HG03108 (cell line): ENCODE results near the gene C3orf52.
"Not testable (repeated sequence)": the region's sequence is repeated elsewhere in the genome, so short reads cannot be mapped to it uniquely, and the experiment has no call there.

ENCODE experiments used
- ATAC-seq: cut with Tn5 transposase; IDR thresholded peaks from one replicate; pipeline ENCODE4 v1.9.1; 2021; ENCODE audit warnings: moderate library complexity; ENCODE audit not compliant: unreplicated experiment

C3orf52 gene, protein sequence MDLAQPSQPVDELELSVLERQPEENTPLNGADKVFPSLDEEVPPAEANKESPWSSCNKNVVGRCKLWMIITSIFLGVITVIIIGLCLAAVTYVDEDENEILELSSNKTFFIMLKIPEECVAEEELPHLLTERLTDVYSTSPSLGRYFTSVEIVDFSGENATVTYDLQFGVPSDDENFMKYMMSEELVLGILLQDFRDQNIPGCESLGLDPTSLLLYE

DNA sequence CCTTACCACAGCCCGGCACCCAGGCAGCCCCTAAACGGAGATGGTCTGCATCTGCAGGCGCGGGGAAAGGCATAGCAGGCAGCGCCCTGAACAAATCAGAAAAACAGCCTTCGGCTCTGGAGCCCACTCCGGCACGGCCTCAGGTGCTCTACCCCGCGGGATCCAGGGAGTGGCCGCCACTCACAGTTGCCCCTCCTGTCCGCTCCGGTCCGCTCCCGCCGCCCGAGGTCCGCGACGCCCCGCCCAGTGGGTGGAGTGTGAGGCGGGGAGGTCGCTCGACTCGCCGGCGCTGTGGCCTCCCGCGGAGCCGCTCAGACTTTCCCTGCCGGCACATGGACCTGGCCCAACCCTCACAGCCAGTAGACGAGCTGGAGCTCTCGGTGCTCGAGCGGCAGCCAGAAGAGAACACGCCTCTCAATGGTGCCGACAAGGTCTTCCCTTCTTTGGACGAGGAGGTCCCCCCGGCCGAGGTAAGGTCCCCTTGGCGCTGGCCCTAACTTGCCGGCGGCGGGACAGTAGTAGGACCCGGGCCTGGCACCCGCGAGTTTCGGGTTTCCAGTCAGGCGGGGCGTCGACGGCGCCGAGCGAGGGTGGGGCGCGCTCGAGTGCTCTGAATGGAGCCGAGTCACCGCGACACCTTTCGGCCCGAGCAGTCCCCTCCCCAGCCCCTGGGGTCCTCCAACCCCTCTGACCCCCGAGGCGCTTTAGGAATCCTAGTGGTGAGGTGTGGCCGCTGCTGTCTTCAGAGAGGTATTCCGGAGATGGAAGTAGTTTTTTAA, at the start of gene C3orf52:
Gene C3orf52 (plus strand): TSS at position 314 of the 779 bp plus-strand sequence. CDS start 19 bp downstream, at position 333.
- peak; percentile 71 for ATAC-seq

DNA sequence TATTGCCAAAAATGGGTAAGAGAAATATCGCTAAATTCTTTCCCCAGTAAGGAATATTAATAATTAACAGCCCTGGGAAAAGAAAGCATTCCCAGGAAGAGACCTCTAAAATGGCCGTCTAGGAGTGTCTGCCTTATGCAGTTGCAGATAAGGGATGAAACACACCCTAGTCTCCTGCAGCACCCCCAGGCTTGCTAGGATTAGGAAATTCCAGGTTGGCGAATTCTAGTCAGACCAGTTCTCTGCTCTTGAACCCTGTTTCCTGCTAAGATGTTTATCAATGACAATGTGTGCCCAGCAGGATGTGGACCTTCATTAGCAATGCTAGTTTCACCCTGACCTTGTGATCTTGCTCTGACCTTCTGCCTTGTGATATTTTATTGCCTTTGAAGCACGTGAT, 49.0 kb upstream of the C3orf52 start:
- not testable (repeated sequence) for ATAC-seq

GRCh38 chr3:112038863-112039262, 47.3 kb upstream of the C3orf52 start:
- ATAC-seq: no peak

DNA sequence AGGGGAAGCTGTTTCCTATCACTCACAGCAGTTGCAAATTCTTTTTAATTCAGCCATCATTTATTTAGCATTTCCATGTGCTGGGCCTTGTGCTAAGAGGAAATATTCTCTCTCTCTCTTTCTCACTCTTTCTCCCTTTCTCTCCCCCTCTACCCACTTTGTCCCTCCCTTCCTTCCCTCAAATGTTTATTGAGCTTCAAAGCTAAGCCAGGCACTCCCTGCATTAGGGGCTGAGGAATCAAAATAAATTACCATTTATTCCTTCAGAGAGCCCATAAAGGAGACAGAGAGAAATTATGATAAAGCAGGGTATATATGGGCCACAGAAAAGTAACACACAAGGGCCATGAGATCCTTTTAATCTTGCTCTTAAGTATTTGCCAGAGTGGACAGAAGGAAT, 44.9 kb upstream of the C3orf52 start:
- ATAC-seq: no peak

DNA sequence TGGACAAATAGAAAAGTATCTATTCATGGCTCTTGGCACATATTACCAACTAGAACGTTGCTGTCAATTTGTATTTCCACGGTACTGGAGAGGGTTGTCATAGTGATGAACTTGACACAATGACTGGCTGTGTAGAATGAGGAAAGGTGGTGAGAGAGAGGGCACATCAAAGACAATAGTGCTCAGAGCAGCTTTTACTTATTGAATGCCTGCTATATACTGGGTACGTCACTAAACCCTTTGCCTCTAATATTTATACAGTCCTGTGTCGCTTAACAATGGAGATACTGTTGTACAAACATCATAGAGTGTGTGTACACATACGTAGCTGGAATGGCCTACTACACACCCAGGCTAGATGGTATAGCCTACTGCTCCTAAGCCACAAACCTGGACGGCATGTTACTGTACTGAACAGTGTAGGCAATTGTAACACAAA, 43.3 kb upstream of the C3orf52 start:
- no peak for ATAC-seq

DNA sequence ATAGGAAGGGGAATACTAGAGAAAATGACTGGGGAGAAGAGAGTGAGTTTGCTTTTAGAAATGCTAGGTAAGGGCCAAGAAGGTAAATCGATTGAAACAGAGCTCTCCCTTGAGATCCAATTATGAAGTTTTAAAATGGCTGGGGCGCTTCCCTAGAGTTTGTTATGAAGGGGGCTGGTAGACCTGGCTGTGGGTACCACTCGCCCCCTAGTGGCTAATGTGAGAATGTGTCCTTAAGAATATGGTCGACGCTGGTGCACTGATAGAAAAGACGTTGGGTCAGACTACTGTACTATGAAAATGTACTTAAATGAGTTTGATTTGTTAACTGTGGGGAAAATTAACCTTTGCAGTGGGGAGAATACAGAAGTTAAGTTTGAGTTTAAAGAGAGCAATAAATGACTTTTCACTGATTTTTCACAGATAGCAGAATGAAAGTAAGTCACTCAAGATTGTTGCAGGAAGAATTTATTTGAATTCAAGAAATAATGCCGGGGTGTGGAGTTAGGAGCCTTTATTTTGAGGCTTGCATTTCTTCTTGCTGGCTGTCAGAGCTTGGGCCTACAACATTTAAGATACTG, 42.5 kb upstream of the C3orf52 start:
- ATAC-seq: peak; percentile 81

DNA sequence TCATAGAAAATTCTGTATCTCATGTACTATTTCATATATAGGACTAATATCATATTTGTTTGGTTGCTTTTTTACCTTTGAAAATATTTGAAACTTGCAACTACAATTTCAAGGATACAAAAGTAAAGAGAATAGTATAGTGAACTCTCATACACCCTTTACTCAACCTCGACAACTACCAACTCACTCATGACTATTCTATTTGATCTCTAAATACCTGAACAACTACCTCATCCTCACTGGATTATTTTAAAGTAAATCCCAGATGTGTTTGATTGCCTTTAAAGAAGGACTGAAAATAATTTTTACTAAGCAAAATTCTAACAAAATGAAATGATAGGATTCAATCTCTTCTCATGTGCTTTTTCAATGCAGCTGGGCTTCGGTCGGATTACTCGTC, 39.6 kb upstream of the C3orf52 start:
- no peak for ATAC-seq

DNA sequence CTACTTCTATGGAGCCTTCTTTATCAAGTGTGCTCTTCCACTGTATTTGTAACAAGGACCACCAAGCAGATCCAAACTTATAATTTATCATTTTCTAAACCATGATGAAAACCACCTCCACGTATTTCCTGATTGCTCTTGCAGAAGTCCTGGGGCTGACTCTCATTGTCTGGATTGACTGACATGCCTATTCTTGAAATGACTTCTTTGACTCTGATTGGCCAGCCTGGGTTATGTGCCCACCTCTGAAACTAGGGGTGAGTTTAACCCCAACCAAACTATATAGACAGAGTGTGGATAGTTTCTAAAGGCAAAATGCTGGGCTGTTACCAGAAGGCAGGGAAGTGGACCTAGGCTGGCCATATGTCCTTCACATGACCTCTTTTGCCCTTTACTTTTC, 38.9 kb upstream of the C3orf52 start:
- no peak for ATAC-seq

DNA sequence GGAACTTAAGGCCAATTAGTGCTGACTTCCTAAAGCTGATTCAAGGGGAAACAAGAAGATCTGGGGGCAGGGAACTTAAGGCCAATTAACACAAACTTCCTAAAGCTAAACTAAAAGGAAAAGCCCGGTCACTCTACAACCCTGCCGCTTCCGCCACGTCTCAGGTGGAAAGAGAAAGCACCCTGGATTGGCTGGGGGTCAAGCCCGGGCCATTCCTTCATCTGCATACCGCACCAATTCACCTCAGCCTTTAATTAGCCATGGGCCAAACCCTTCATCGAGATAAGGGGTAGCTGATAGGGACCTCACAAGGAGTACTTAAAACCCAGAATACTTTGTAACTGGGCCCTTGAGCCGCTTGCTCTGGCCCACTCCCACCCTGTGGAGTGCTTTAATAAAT, 37.3 kb upstream of the C3orf52 start:
- ATAC-seq: no peak

GRCh38 chr3:112053229-112053628, 33.0 kb upstream of the C3orf52 start:
- no peak for ATAC-seq

DNA sequence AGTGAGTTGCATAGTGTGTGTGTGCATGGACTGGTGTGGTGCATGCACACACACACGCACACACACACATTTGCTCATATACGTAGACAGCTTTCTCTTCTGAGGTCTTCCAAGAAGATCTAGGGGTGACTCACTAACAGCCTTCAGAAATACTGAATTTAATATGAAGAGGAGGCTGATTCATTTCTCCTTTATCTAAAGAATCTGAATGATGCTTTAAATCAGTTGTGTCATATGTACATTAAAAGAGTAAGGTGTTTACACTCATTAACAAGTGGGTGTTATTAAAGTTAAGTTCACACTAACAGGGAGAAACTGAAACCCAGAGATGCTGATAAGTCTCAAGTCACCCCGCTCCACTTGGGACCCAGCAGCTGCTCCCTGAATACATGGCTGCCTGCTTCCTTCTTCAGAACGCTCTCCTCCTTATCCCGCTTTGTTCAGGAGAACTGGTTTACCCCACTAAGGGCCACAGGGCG, 29.7 kb upstream of the C3orf52 start:
- no peak for ATAC-seq

- ATAC-seq: no peak
Observed at GRCh38 chr3:112059497-112059896, 26.7 kb upstream of the C3orf52 start.

- ATAC-seq: no peak
Observed at GRCh38 chr3:112061152-112061551, 25.0 kb upstream of the C3orf52 start.

DNA sequence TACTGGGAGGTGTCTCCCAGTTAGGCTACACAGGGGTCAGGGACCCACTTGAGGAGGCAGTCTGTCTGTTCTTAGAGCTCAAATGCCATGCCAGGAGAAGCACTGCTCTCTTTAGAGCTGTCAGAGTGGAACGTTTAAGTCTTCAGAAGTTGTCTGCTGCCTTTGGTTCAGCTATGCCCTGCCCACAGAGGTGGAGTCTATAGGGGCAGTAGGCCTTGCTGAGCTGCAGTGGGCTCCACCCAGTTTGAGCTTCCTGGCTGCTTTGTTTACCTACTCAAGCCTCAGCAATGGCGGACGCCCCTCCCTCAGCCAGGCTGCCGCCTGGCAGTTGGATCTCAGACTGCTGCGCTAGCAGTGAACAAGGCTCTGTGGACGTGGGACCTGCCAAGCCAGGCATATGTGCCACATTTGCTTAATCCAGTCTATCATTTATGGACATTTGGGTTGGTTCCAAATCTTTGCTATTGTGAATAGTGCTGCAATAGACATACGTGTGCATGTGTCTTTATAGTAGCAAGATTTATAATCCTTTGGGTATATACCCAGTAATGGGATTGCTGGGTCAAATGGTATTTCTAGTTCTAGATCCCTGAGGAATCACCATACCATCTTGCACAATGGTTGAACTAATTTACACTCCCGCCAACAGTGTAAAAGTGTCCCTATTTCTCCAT, 13.7 kb upstream of the C3orf52 start:
- not testable (repeated sequence) for ATAC-seq

DNA sequence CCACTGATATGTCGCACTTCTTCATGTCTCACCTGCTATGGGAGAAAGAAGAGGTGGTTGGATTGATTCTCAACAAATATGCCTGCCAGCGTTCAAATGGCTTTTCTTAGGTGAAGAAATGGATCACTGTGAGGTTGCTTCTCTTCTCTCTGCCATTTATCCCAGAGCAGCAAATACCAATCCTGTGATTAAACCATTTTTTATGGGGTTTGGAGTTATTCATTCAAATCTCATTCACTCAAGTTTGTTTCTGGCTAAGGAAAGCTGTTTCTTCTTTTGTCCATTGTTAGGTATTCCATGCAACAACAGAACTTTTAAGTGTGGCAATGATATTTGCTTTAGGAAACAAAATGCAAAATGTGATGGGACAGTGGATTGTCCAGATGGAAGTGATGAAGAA, 12.2 kb upstream of the C3orf52 start:
- no peak for ATAC-seq

DNA sequence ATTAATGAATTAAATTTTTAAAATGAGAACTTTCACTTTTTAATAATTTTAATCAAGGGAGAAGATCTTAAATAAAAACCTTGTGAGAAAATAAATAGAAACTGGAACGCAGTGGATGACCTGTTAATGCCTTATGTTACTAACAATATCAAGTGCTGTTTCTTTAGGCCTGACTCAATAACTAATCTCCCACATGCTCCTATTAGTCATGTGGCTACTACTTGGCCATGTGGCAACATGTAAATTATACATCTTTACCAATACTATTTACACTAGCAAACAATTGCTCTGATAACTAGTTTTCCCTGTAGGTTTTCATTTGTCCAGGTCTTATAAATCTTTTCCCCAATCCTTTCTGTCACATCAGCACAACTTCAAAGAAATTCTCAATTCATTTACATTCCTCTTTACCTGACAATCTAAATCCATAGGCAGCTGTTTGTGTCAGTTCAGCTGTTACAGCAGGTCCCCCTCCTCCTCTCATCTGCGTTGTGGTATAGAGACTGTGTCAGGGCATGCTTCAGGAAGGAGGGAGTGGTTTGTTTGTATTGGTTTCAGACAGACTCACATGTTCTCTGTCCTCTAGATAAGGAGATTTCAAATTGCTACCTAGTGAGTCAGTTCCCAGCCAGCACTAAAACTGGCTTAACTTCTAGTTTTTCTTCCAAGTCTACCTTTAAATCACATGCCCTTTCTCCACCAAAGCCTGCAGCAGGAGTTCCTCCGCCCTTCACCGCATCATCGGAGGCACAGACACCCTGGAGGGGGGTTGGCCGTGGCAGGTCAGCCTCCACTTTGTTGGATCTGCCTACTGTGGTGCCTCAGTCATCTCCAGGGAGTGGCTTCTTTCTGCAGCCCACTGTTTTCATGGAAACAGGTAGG, 11.3 kb upstream of the C3orf52 start:
- no peak for ATAC-seq

GRCh38 chr3:112078125-112079083, 7.8 kb upstream of the C3orf52 start:
- ATAC-seq: no peak

DNA sequence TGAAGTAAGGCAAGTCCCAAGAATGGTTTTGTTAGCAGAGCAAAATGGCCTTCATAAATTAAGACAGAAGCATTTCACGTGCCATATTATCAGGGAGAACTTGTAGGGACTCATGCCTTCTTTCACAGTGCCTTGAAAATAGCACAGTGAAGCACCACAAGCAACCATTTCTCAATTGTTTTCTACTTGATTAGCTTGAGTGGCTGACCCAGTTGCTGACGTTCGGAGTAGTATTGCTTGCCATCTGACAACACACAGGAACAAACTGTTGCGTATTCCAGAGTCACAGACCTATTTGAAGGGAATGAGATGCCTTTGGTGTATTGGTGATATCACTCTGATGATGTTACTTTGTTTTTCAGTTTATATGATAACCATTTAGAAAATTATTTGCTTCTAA, 3.0 kb upstream of the C3orf52 start:
- no peak for ATAC-seq

DNA sequence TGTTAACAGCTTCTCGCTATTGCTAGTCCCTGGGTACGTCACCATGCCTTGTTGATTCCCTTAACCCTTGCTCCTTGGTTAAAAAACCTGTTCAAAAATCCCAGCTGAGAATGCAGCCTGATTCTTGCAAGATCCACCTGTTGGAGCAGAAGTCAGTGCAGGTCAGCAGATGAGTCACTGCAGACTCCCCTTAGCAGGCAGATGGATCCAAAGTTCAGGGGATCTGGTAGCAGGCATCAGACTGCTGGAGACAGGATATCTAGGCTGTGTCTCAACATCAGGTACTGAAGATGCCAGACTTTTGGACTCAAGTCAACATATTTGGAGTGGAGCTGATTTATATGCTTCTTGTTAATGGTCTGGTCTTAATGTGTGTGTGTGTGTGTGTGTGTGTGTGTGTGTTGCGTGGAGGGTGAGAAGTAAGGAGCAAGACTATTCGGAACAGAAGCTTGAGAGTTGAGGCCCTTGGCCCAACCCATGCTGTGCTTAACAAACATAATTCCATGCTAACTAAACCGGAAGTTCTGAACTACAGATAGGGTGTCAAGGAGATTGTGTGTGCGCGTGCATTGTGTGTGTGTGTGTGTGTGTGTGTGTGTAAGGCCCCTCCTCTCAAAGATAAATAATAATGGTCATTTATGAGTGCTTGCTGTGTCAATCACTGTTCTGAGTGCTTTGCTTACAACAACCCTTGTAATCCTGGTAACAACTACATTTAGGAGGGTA, 1.0 kb upstream of the C3orf52 start:
- ATAC-seq: no peak
